Common myeloid progenitor, CD34-positive (primary cell): ENCODE data around the gene MRGPRD.
"Not testable (repeated sequence)": the region's sequence is repeated elsewhere in the genome, so short reads cannot be mapped to it uniquely, and the experiment has no call there.

Experiments used
- CTCF ChIA-PET: fragments of 350-600 bp; sonication (Branson Sonifier 250); formaldehyde crosslinking; loops from one replicate; lab custom pipeline; 2021; ENCODE audit warnings: antibody characterized with exemption; lab: Charles Lee
- POLR2A ChIA-PET: fragments of 350-600 bp; sonication (Branson Sonifier 250); formaldehyde crosslinking; loops from one replicate; lab custom pipeline; 2021; ENCODE audit warnings: antibody characterized with exemption; lab: Charles Lee
- DNase-seq, 3 donors: peaks; one replicate each; pipeline versions ENCODE4 v3.0.0 to v3.0.0-alpha.2; 2013
- H3K27ac ChIP-seq, 2 experiments: 1 replicate in 1 of 2; 2 replicates in 1 of 2; pipeline ENCODE4 v1.7.0; 2013; ENCODE audit warnings: inconsistent platforms in 2 of 2, low read length in 2 of 2, mild to moderate bottlenecking in 2 of 2, low read depth in 1 of 2, moderate library complexity in 1 of 2; ENCODE audit not compliant: severe bottlenecking in 2 of 2, insufficient read depth in 1 of 2, poor library complexity in 1 of 2
- H3K27me3 ChIP-seq, 5 experiments: replicated peaks in 2 of 5; 1 replicate in 3 of 5; 2 replicates in 2 of 5; pipeline versions ENCODE4 v1.6.1 to v1.7.0; 2013; ENCODE audit warnings: low read length in 4 of 5, mild to moderate bottlenecking in 2 of 5, moderate library complexity in 2 of 5, inconsistent platforms in 1 of 5; ENCODE audit not compliant: insufficient read depth in 5 of 5, control insufficient read depth in 4 of 5
- H3K36me3 ChIP-seq, 4 experiments: 1 replicate in 2 of 4; 2 replicates in 2 of 4; pipeline versions ENCODE4 v1.6.1 to v1.7.0; 2013; ENCODE audit warnings: low read length in 3 of 4, control low read depth in 1 of 4, mild to moderate bottlenecking in 1 of 4; ENCODE audit not compliant: control insufficient read depth in 4 of 4, insufficient read depth in 4 of 4
- H3K4me1 ChIP-seq, 4 experiments: 1 replicate in 3 of 4; 2 replicates in 1 of 4; pipeline versions ENCODE4 v1.6.1 to v1.7.1; 2013; ENCODE audit warnings: low read length in 3 of 4, mild to moderate bottlenecking in 3 of 4, control low read depth in 1 of 4, inconsistent platforms in 1 of 4, moderate library complexity in 1 of 4; ENCODE audit not compliant: control insufficient read depth in 4 of 4, insufficient read depth in 4 of 4; ENCODE audit errors: control extremely low read depth in 1 of 4
- H3K4me3 ChIP-seq, 7 experiments: 1 replicate in 4 of 7; 2 replicates in 3 of 7; pipeline versions ENCODE4 v1.5.1 to v1.7.0; 2013; ENCODE audit warnings: mild to moderate bottlenecking in 7 of 7, low read length in 6 of 7, moderate library complexity in 6 of 7, inconsistent platforms in 2 of 7, low read depth in 2 of 7, control low read depth in 1 of 7; ENCODE audit not compliant: insufficient read depth in 4 of 7, control insufficient read depth in 1 of 7; ENCODE audit errors: extremely low read depth in 1 of 7
- H3K9me3 ChIP-seq, 5 experiments: 1 replicate in 4 of 5; 2 replicates in 1 of 5; pipeline versions ENCODE4 v1.6.1 to v1.7.1; 2013; ENCODE audit warnings: low read length in 4 of 5, mild to moderate bottlenecking in 2 of 5, inconsistent platforms in 1 of 5, low read depth in 1 of 5, moderate library complexity in 1 of 5; ENCODE audit not compliant: control insufficient read depth in 4 of 5, insufficient read depth in 2 of 5; ENCODE audit errors: control extremely low read depth in 1 of 5
- WGBS: methylation state at CpG from one replicate; pipeline ENCODE4 v1.1.5; 2013; ENCODE audit not compliant: insufficient coverage; 5-methylcytosine and 5-hydroxymethylcytosine counted together

MRGPRD gene

DNA sequence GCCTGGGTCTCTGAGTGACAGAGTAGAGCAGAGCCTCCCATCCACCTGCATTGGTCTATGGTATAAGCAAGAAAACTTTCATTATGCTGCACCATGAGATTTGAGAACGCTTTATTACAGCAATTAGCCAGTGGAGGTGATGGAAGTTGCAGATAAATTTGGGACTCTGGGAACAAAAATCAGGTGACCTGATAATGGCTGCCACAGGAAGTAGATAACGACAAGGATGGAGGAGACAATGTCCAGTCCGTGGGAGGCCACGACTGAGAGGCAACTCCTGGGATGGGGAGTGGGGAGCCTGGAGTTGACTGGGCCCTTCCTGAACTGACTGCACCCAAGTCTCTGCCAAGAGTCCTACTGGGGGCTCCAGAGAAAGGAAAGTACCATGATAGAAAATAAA is 4.7 kb downstream of the MRGPRD start:
- DNase-seq: no peak
- CTCF ChIA-PET: no interaction called here
- Histone ChIP-seq H3K4me1 (peaks cover 0 to 11% (median 10%) of the 10 kb centered on the region in 4 experiments), H3K27me3 (peaks cover 0 to 9% (median 4%) of the 10 kb centered on the region in 5 experiments), H3K36me3 (no peaks in the 10 kb centered on the region), H3K27ac (no peak overlapping the region), H3K9me3 (no peaks in the 10 kb centered on the region), H3K4me3 (no peak overlapping the region)
- 67% methylated on average over 4 of the region's 4 CpGs for WGBS
- POLR2A ChIA-PET: no interaction called here

DNA sequence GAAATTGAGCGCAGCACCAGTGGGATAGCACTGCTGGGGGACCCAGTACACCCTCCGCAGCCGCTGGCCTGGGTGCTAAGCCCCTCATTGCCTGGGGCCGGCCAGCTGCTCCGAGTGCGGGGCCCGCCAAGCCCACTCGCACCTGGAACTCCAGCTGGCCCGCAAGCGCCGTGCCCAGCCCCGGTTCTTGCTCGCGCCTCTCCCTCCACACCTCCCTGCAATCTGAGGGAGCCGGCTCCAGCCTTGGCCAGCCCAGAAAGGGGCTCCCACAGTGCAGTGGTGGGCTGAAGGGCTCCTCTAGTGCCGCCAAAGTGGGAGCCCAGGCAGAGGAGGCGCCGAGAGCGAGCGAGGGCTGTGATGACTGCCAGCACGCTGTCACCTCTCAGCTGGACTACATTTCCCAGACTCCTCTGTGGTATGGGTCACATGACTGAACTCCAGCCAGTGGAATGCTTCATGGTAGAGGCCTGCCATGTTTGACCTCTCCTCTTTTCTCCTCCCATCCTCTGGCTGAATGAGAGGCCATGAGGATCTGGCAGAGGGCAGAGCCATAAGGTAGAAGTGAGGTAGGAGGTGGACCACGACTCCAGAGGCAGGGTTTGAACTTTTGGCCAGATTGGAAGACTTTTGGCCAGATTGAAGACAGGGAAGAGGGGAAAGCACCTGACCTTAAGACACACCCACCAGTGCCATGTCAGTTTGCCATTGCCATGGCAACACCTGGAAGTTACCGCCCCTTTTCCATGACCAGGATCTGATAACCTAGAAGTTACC is 6.2 kb downstream of the MRGPRD start:
- Histone ChIP-seq H3K9me3 (no peaks in the 10 kb centered on the region), H3K27me3 (peaks cover 0 to 11% (median 4%) of the 10 kb centered on the region in 5 experiments), H3K27ac (no peak overlapping the region), H3K4me3 (no peak overlapping the region), H3K36me3 (no peaks in the 10 kb centered on the region), H3K4me1 (peaks cover 0 to 11% (median 10%) of the 10 kb centered on the region in 4 experiments)
- ChIA-PET POLR2A (no interaction called here), CTCF (interaction anchor here (1.6 kb wide), 1 partner anchor 18 kb away, joined by 4 read pairs; no protein-coding TSS in a partner anchor)
- 87% methylated on average over 16 of the region's 23 CpGs for WGBS
- DNase-seq: peak in 2 of 3 donors; percentile 15 to 23

DNA sequence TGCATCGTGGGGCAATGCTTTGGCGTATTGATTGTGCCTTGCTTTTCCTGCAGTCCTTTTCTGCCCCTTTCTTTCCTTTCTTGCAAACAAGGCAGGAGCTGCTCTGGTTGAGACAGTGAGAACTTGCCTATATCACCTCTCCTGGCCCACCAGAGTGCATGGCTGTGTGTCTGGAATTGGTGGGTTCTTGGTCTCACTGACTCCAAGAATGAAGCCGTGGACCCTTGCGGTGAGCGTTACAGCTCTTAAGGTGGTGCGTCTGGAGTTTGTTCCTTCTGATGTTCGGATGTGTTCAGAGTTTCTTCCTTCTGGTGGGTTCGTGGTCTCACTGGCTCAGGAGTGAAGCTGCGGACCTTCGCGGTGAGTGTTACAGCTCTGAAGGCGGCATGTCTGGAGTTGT is 7.1 kb downstream of the MRGPRD start:
- DNase-seq, H3K36me3 ChIP-seq, H3K27ac ChIP-seq, H3K4me3 ChIP-seq, POLR2A ChIA-PET, H3K4me1 ChIP-seq, H3K9me3 ChIP-seq: not testable (repeated sequence)
- WGBS: 92% methylated on average over 6 of the region's 12 CpGs
- H3K27me3 ChIP-seq: peaks cover 2 to 10% (median 3%) of the 10 kb centered on the region in 5 experiments
- CTCF ChIA-PET: interaction anchor here (1.6 kb wide), 1 partner anchor 17 kb away, joined by 4 read pairs; no protein-coding TSS in a partner anchor

DNA sequence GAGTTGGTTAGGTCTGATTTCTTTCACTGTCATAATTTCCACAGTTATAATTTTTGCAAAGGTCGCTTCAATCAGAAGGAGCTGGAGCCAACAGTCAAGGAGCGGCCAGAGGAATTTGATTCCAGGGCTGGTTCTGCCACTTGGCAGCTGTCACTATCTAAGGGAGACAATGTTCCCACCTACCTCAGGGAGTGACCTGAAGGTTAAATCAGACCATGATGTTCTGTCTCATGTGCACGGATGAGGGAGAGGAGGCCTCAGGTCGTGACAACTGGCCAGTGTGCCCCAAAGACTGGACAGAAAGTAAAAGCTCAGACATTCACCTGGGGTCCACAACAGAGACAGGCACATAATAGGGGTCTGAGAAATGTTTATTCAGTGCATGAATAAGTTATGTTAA is 7.6 kb downstream of the MRGPRD start:
- Histone ChIP-seq H3K4me1 (peaks cover 0 to under 1% (median under 1%) of the 10 kb centered on the region in 4 experiments), H3K36me3 (no peaks in the 10 kb centered on the region), H3K27me3 (peaks cover 2 to 14% (median 3%) of the 10 kb centered on the region in 5 experiments), H3K4me3 (no peak overlapping the region), H3K27ac (no peak overlapping the region), H3K9me3 (no peaks in the 10 kb centered on the region)
- WGBS: 87% methylated on average over 4 of the region's 4 CpGs
- CTCF ChIA-PET: interaction anchor here (1.6 kb wide), 1 partner anchor 17 kb away, joined by 4 read pairs; no protein-coding TSS in a partner anchor
- POLR2A ChIA-PET: no interaction called here
- no peak for DNase-seq

DNA sequence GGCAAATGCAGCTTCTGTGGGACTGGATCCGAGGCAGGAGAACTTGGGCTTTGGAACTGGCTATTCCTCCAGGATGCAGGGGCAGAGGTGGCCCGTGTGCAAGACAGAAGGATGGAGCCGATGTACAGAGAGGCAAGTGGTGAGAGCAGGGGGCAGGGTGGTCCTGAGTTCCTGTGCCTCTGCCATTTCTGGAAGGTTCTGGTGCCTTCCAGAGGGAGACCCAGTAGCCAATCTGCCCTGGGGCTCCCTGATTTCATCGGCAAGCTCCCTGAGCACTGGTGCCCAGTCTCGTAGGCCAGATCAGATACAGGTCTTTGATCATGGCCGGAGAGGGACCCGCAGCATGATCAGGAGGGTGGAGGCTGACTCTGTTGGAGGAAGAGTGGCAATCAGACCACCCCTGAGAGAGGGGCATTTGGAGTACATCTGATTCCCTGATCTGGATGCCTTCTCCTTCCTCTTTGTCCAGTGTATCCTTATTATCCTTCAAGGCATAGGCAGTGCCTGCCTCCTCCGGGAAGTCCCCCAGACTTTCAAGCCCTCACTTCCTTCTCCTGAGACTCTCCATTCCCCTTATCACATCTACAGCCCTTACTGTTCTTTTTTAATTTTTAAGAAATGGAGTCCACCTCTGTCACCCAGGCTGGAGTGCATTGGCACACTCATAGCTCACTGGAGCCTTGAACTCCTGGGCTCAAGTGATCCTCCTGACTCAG is 9.7 kb downstream of the MRGPRD start:
- Histone ChIP-seq H3K4me1 (no peaks in the 10 kb centered on the region), H3K9me3 (no peaks in the 10 kb centered on the region), H3K36me3 (no peaks in the 10 kb centered on the region), H3K4me3 (no peak overlapping the region), H3K27me3 (peaks cover 0 to 15% (median 11%) of the 10 kb centered on the region in 5 experiments), H3K27ac (no peak overlapping the region)
- POLR2A ChIA-PET: no interaction called here
- DNase-seq: no peak
- CTCF ChIA-PET: interaction anchor here (1.2 kb wide), 1 partner anchor 125 kb away, joined by 3 read pairs; no protein-coding TSS in a partner anchor
- WGBS: 79% methylated on average over 7 of the region's 8 CpGs

DNA sequence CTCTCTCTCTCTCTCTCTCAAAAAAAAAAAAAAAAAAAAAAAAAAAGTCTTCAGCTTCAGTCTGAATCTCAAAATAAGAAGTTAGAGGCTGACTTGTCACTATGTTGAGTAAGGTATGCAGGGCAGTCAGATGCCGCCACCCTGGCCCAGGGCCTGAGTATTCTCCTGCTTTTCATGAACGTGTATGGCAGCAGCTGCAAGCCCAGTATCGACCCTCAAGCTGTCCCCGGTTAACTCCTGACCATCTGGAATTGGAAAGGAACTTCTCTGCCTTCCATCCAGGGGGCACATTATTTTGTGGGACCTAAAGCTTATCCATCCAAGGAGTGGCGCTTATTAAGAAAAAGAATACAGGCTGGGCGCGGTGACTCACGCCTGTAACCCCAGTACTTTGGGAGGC is 11.4 kb downstream of the MRGPRD start:
- Histone ChIP-seq H3K36me3 (no peaks in the 10 kb centered on the region), H3K27me3 (peaks cover 0 to 15% (median 14%) of the 10 kb centered on the region in 5 experiments), H3K4me1 (no peaks in the 10 kb centered on the region), H3K9me3 (no peaks in the 10 kb centered on the region), H3K27ac (no peak overlapping the region), H3K4me3 (no peak overlapping the region)
- ChIA-PET CTCF (no interaction called here), POLR2A (no interaction called here)
- no peak for DNase-seq
- 85% methylated on average over 8 of the region's 8 CpGs for WGBS
